SW480 (cell line): Measurements from ENCODE around the gene FOXP4.

Experiments
- DNase-seq: peaks from one replicate; pipeline ENCODE4 v3.0.0-alpha.2; 2016; ENCODE audit warnings: low spot score

The FOXP4 gene

GRCh38 chr6:41522780-41523548, 23.2 kb upstream of the FOXP4 start:
- DNase-seq, result no peak

- no peak for DNase-seq
Measured at GRCh38 chr6:41523915-41524633, 22.1 kb upstream of the FOXP4 start.

DNA sequence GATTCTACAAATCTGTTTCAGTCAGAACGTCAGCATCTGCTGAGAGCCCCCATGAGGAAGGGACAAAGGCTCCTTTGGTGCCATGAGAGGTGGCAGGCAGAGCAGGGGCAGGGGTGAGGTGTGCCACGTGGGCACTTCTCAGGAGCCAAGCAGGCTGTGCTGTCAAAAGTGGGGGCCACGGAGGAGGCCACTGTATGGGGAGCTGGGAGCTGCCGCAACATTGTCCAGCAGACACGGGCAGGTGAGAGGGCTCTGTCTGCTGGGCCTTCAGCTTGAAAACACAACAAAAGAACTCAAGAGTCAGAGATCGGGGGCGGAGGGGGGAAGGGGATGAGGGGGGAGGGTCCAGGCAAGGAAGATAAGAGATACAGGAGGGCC, 21.6 kb upstream of the FOXP4 start:
- DNase-seq, result no peak

DNA sequence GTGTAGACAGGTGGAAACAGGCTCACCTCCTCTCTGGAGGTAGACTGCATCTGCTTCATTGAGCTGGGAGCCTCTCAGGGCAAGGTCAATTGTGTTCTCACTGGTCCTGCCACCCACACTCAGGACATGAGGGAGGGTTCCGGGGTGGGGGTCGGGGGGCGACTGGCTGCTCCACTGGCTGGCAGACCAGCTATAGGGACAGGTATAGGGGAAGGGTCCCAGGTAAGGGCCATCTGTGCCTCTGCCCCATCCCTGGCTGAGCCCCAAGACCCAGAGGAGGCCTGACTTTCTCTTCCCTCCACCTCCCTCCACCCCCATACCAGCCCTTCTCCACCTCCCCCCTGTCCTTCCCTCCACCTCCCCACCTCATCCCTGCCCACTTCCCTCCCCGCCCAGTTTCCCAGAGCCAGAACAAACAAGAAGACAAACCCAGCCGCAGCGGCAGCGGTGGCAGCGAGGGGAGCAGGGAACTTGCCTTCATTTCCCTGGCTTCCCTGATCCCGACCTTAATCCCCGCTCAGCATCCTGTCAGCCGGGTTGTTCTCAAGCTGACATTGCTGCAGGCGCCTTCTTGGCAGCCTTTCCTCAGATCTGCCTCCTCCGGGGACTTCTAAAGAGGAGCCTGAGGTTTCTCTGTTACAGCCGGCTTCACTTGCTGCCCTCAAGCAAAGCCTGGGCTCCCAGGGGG, 18.3 kb upstream of the FOXP4 start:
- no peak for DNase-seq

- no peak for DNase-seq
Measured at GRCh38 chr6:41528409-41528963, 17.7 kb upstream of the FOXP4 start.

- no peak for DNase-seq
Measured at GRCh38 chr6:41529049-41529448, 17.1 kb upstream of the FOXP4 start.

GRCh38 chr6:41529970-41530369, 16.2 kb upstream of the FOXP4 start:
- no peak for DNase-seq

- DNase-seq, result no peak
Measured at GRCh38 chr6:41530476-41530875, 15.7 kb upstream of the FOXP4 start.

- DNase-seq, result no peak
Measured at GRCh38 chr6:41531016-41531415, 15.2 kb upstream of the FOXP4 start.

DNA sequence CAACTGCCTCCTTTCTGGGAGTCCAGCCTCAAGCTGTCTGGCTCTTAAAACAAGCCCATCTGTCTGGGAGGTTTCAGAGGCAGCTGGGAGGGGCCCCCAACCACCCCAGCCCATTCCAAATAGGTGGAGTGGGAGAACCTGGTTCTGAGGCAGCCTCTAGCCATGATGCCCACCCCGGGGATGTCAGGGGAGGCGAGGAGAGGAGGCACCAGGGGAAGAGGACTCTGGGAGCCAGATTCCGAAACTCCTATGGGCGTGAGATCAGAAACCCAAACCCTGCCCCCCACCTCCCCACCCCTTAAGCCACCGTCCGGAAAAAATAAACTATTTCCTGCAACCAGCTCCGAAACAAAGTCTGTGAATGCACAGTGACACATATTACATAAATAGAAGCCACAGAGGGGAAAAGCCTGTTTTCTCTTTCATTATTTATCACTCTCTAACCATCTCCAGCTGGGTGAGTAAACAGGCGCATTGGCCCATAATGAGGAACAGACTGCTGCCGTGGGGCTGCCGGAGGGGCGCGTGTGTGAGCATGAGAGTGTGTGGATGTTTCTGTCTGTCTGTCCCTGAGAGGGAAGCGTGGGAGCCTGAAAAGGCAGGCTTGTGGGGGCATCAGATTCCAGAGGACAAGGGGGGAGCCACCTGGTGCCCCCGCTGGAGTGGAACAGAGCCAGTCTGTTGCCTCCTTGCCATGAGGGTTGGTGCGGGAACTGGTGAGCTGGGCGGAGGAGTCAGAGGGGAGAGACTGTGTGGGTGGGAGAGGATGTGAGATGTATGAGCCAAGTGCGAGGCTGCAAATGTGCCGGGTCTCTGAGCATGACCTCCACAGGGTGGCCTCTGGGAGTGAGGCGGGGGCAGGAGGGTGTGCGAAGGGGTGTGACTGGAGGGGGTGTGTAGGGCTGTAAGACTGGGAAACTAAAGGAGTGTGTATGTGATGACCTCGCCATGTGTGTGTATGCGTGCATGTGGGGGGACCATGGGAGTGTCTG, 14.3 kb upstream of the FOXP4 start:
- peak; percentile 12 for DNase-seq

DNA sequence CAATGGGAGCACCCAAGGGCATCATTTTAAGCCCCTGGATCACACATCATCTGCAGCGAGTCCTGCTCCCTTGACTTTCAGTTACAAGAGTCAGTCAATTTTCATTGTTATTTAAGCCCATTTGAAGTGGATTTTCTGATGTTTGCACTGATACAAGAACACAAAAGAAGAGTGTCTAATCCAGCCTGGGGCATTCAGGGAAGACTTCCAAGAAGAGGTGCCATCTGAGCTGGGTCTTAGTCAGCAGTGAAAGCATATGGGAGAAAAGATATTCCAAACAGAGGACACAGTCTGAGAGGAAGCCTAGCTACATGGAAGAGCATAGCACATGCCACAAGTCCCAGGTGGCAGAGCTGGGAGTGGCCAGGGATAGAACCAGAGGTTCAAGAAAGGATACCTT, 10.4 kb upstream of the FOXP4 start:
- no peak for DNase-seq

- DNase-seq, result peak; percentile 14
Measured at GRCh38 chr6:41536795-41537758, 9.1 kb upstream of the FOXP4 start.

DNA sequence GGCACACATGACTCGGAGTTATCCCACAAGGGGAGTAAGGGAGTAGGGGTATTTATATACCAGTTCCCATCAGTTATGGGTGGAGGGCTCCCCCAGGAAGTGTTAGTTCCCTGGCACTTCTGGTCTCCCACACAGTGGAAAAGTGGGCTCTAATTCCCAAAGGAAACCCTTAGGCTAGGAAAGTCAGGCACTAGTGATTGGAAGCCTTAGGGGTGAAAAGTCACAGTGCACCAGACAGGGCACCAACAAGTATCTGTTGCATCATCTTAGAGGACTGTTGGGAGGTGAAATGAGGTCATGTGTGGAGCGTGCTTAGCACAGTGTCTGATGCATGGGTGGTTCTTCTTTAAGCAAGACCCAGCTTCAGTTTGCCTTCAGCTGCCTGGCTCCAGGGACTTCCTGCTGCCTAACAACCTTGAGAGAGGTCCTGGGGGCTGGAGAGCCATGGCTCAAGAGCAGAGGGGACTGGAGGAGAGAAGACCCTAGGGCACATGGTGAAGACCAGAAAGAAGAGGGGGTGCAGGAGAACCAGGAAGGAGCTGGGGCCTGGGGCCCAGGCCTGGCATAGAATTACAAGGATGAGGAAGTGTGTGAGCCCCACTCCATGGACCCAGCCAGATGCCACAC, 7.5 kb upstream of the FOXP4 start:
- no peak for DNase-seq

- DNase-seq, result no peak
Measured at GRCh38 chr6:41539204-41539603, 7.0 kb upstream of the FOXP4 start.

DNA sequence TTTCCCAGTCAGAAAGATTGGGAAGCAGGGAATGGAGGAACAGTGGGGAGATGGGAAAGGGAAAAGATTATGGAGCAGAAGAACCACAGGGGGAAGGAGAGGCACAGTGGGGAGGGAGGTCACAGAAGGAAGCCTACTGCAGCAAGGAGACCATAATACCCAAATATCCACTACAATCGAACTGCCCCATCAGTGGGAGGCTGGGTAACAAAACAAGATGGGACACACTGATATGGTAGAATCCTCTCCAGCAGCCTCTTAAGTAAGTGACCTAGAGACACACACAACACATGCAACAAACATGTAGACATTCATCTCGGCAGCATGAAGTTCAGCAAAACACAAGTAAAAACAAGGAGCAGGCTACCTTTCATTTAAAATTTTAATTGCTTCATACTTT, 4.8 kb upstream of the FOXP4 start:
- DNase-seq, result no peak

DNA sequence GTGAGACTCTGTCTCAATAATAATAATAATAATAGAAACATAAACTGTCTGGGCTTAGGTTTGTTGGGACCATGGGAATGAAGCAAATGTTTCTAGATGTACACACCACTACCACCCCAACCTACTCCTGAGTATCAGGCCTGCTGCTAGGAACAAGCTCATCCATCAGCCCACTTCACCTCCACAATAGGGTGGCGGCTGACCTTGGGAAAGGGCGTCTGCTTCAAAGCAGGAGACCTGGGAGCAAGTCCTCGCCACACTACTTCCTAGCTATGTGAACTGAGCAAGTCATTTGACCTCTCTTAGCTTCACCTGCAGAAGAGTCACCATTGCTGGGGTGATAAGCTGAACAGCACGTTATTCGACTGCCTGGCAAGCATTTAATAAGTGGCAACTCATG, 3.1 kb upstream of the FOXP4 start:
- DNase-seq, result no peak

- no peak for DNase-seq
Measured at GRCh38 chr6:41545247-41545702, 906 bp upstream of the FOXP4 start.

DNA sequence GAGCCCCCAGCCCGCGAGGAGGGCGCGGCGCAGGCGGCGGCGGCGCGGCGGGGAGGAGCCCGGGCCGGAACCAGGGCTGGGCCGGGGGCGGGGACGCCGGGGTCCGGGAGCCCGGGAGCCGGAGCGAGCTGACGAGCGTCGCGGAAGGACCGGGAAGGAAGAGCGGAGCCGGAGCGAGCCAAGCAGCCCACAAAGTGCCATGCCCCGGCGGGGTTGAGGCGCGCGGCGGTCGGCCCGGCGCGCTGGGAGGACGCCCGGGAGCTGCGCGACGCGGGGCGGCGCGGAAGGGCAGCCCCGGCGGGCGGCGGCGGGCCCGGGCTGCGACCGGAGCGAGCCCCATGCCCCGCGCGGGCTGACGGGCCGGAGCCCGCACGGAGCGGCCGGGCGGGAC, 289 bp downstream of the FOXP4 start:
- DNase-seq, result peak; percentile 25

DNA sequence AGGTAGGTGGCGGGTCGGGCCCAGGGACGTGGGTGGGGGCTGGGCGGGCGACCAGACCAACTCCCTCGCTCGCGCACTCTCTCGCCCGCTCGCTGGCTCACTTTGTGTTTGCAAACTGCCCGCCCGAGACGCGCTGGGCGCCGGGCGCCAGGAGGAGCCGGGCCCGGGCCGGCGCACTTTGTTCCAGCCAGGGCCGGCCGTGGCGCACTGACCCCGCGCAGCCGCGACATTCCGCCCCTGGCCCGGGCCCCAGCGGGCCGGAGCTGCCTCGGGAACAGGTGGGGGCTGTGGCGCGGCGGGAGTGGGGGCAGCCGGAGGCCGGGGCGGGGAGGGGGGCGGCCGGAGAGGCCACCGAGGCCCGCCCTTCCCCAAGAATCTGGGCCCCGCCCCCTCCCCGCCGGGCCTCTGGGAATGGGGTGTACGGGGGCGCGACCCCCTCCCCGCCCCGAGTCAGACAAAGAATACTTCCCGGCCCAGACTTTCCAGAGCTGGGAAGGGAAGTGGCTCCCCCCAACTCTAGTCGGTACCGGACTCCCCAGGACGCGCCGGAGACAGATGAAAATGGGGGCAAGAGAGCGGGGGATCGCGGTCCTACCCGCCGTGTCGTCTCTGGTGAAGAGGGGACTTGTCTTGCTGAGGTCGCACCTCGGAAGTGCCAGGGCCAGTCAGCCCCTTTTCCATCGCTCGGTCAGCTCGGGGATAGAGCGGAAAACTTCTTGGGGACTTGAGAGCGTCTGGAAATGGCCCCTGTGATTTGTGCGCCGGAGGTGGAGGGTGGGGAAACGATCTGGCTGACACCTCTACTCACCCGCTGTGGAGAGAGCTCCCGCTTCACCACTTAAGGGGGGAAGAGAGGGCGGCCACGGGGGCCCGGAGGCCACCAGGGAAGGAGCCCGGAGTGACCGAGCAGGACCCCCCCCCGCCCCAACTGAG, 951 bp downstream of the FOXP4 start:
- peak; percentile 25 for DNase-seq
